ENCODE results near the gene PEX26. TPM values are rescaled to one million over a fixed set of nuclear protein-coding genes. Genes with fewer than 3 reads are reported as not detected.
A peak's percentile ranks its signal among the peaks of the same experiment; 100 is the strongest.
"Not testable (repeated sequence)": the region's sequence is repeated elsewhere in the genome, so short reads cannot be mapped to it uniquely, and the experiment has no call there.

The PEX26 gene
- total RNA-seq, 6 experiments from 2014 or later = 22.7 to 42.5 (median 25.0) TPM

GRCh38 chr22:18062421-18062820, 15.4 kb upstream of the PEX26 start:
- DNase-seq (peak in 1 of 3 donors; percentile 38), ATAC-seq (no peak)
- intact Hi-C loops (cut with DNase I) = no loop called here
- no peak overlapping the region for H3K27ac ChIP-seq
- no peaks in the 10 kb centered on the region for H3K9me3 ChIP-seq
- no peaks in the 10 kb centered on the region for H3K36me3 ChIP-seq
- H3K27me3 ChIP-seq = no peaks in the 10 kb centered on the region
- TF ChIP-seq CTCF (IDR thresholded peaks at IDR 0.05) = no peak
- no peak for TF ChIP-seq POLR2A (IDR thresholded peaks at IDR 0.05)
- H3K4me3 ChIP-seq = no peak overlapping the region
- WGBS (ENCODE audit: insufficient coverage, low coverage, low lambda C conversion rate, missing lambda C conversion rate) = 100% methylated on average over 3 of the region's 3 CpGs
- peaks cover 0 to 35% (median 4%) of the 10 kb centered on the region in 4 donors for H3K4me1 ChIP-seq

GRCh38 chr22:18063306-18063705, 14.5 kb upstream of the PEX26 start:
- Histone ChIP-seq H3K27me3 (no peaks in the 10 kb centered on the region), H3K27ac (no peak overlapping the region), H3K4me3 (no peak overlapping the region), H3K4me1 (peaks cover 0 to 27% (median 4%) of the 10 kb centered on the region in 4 donors), H3K9me3 (no peaks in the 10 kb centered on the region), H3K36me3 (no peaks in the 10 kb centered on the region)
- intact Hi-C loops (cut with DNase I) = no loop called here
- DNase-seq (peak in 1 of 3 donors; percentile 22), ATAC-seq (no peak)
- WGBS (ENCODE audit: insufficient coverage, low coverage, low lambda C conversion rate, missing lambda C conversion rate) = 80% methylated on average over 1 of the region's 7 CpGs
- TF ChIP-seq CTCF (IDR thresholded peaks at IDR 0.05) (no peak), POLR2A (IDR thresholded peaks at IDR 0.05) (no peak)

- H3K4me1 ChIP-seq = peaks cover 0 to 27% (median 4%) of the 10 kb centered on the region in 4 donors
- ATAC-seq; H3K27me3 ChIP-seq; DNase-seq; H3K4me3 ChIP-seq; H3K9me3 ChIP-seq; H3K36me3 ChIP-seq; intact Hi-C loops (cut with DNase I); H3K27ac ChIP-seq: not testable (repeated sequence)
- 92% methylated on average over 6 of the region's 6 CpGs for WGBS (ENCODE audit: insufficient coverage, low coverage, low lambda C conversion rate, missing lambda C conversion rate)
Measured at GRCh38 chr22:18063715-18064114, 14.1 kb upstream of the PEX26 start.

- Histone ChIP-seq H3K27me3 (no peaks in the 10 kb centered on the region), H3K36me3 (no peaks in the 10 kb centered on the region), H3K9me3 (no peaks in the 10 kb centered on the region), H3K4me1 (peaks cover 0 to 27% (median 4%) of the 10 kb centered on the region in 4 donors), H3K4me3 (no peak overlapping the region), H3K27ac (no peak overlapping the region)
- no peak for ATAC-seq
- peak in 1 of 3 donors; percentile 19 for DNase-seq
- intact Hi-C loops (cut with DNase I) = loop anchor here in 1 of 2 donors (5.0 kb wide), 1 partner anchor 72 kb away; no protein-coding TSS in a partner anchor
- 88% methylated on average over 7 of the region's 7 CpGs for WGBS (ENCODE audit: insufficient coverage, low coverage, low lambda C conversion rate, missing lambda C conversion rate)
- TF ChIP-seq POLR2A (IDR thresholded peaks at IDR 0.05) (no peak), CTCF (IDR thresholded peaks at IDR 0.05) (no peak)
Measured at GRCh38 chr22:18064636-18065035, 13.2 kb upstream of the PEX26 start.

GRCh38 chr22:18065256-18065655, 12.5 kb upstream of the PEX26 start:
- 60% methylated on average over 1 of the region's 9 CpGs for WGBS (ENCODE audit: insufficient coverage, low coverage, low lambda C conversion rate, missing lambda C conversion rate)
- H3K9me3 ChIP-seq = no peaks in the 10 kb centered on the region
- TF ChIP-seq POLR2A (IDR thresholded peaks at IDR 0.05) = no peak
- no peak for TF ChIP-seq CTCF (IDR thresholded peaks at IDR 0.05)
- no peaks in the 10 kb centered on the region for H3K27me3 ChIP-seq
- no peak overlapping the region for H3K27ac ChIP-seq
- DNase-seq (peak in 1 of 3 donors; percentile 39), ATAC-seq (no peak)
- H3K4me1 ChIP-seq = peaks cover 0 to 22% (median 2%) of the 10 kb centered on the region in 4 donors
- no peak overlapping the region for H3K4me3 ChIP-seq
- no peaks in the 10 kb centered on the region for H3K36me3 ChIP-seq
- intact Hi-C loops (cut with DNase I) = loop anchor here in 1 of 2 donors (5.0 kb wide), 1 partner anchor 73 kb away; no protein-coding TSS in a partner anchor

Data from right lobe of liver (tissue), 6 donors.